ENCODE measurements around the gene KCNQ1. TPM values are rescaled to one million over a fixed set of nuclear protein-coding genes. Genes with fewer than 3 reads are reported as not detected.

KCNQ1 gene
- total and polyA plus RNA-seq, 9 of the 15 experiments (the other 6 are each of a cell fraction or from before 2014, with no cell fraction given), result 0.44 TPM; not detected in 8

GRCh38 chr11:2462543-2462985 lies 17.8 kb downstream of the KCNQ1 start:
- Histone ChIP-seq H3K27ac (ENCODE audit: extremely low read depth, low read depth, low read length) (no peak overlapping the region), H3K9ac (ENCODE audit: insufficient read depth in 1 of 2, low read depth in 2 of 2, low read length in 2 of 2) (no peak overlapping the region), H3K9me1 (ENCODE audit: control insufficient read depth, insufficient read depth, low read length) (peaks cover 2% of the 10 kb centered on the region), H3K9me3 (replicated peaks; ENCODE audit: control insufficient read depth, insufficient read depth, low read depth, low read length) (no peaks in the 10 kb centered on the region), H3K4me3 (no peak overlapping the region), H3K79me2 (ENCODE audit: control insufficient read depth, insufficient read depth, low read length) (no peaks in the 10 kb centered on the region), H3K4me1 (replicated peaks in 1 of 2; ENCODE audit: control insufficient read depth in 2 of 2, insufficient read depth in 2 of 2, low read length in 2 of 2) (peaks cover 0 to 36% of the 10 kb centered on the region in 2 experiments; a peak in 2 of 5 replicates), H4K20me1 (replicated peaks; ENCODE audit: control insufficient read depth, insufficient read depth, low read length) (peaks cover 8% of the 10 kb centered on the region; the same call in 1 of the 2 replicates), H3K4me2 (ENCODE audit: insufficient read depth, low read length) (no peak overlapping the region), H3K27me3 (ENCODE audit: control insufficient read depth in 2 of 2, insufficient read depth in 2 of 2, low read length in 2 of 2) (peaks cover 10 to 63% of the 10 kb centered on the region in 2 experiments; a peak in 4 of 5 replicates), H3K36me3 (ENCODE audit: control insufficient read depth, insufficient read depth, low read length) (no peaks in the 10 kb centered on the region), H2AFZ (ENCODE audit: low read depth, low read length) (no peak overlapping the region)
- 6% methylated on average over 3 of the region's 8 CpGs for WGBS (ENCODE audit: insufficient coverage, low coverage, missing lambda C conversion rate)
- FAIRE-seq, result no peak
- ATAC-seq, result no peak
- no peak for DNase-seq (ENCODE audit: extremely low read depth in 1 of 4, low spot score in 3 of 4)
- intact Hi-C loops (cut with micrococcal nuclease) (no loop called here), in situ Hi-C loops (cut with MboI) (no loop called here)
- CTCF ChIA-PET (ENCODE audit: low intra/inter-chr PET ratio), result interaction anchor here (0.7 kb wide), 1 partner anchor 272 kb away, joined by 3 read pairs; no protein-coding TSS in a partner anchor
- POLR2A ChIA-PET, result no interaction called here
- BruUV-seq (replicated peaks), result no TSS peak
- no peak for TF ChIP-seq CAMTA2 (CRISPR knock-in tag; conservative IDR thresholded peaks at IDR 0.05)
- no peak for TF ChIP-seq ZNF77 (CRISPR knock-in tag; IDR thresholded peaks at IDR 0.05)
- TF ChIP-seq U2AF1 (optimal IDR thresholded peaks at IDR 0.05; ENCODE audit: low read depth, low read length), result no peak
- no peak for TF ChIP-seq SMAD2 (IDR thresholded peaks at IDR 0.05; ENCODE audit: low read depth, low read length)
- TF ChIP-seq RBFOX2 (IDR thresholded peaks at IDR 0.05; ENCODE audit: low read depth, low read length), result no peak
- no peak for TF ChIP-seq ZNF584 (CRISPR knock-in tag; IDR thresholded peaks at IDR 0.05; ENCODE audit: low read depth)
- TF ChIP-seq, protein P1, sequence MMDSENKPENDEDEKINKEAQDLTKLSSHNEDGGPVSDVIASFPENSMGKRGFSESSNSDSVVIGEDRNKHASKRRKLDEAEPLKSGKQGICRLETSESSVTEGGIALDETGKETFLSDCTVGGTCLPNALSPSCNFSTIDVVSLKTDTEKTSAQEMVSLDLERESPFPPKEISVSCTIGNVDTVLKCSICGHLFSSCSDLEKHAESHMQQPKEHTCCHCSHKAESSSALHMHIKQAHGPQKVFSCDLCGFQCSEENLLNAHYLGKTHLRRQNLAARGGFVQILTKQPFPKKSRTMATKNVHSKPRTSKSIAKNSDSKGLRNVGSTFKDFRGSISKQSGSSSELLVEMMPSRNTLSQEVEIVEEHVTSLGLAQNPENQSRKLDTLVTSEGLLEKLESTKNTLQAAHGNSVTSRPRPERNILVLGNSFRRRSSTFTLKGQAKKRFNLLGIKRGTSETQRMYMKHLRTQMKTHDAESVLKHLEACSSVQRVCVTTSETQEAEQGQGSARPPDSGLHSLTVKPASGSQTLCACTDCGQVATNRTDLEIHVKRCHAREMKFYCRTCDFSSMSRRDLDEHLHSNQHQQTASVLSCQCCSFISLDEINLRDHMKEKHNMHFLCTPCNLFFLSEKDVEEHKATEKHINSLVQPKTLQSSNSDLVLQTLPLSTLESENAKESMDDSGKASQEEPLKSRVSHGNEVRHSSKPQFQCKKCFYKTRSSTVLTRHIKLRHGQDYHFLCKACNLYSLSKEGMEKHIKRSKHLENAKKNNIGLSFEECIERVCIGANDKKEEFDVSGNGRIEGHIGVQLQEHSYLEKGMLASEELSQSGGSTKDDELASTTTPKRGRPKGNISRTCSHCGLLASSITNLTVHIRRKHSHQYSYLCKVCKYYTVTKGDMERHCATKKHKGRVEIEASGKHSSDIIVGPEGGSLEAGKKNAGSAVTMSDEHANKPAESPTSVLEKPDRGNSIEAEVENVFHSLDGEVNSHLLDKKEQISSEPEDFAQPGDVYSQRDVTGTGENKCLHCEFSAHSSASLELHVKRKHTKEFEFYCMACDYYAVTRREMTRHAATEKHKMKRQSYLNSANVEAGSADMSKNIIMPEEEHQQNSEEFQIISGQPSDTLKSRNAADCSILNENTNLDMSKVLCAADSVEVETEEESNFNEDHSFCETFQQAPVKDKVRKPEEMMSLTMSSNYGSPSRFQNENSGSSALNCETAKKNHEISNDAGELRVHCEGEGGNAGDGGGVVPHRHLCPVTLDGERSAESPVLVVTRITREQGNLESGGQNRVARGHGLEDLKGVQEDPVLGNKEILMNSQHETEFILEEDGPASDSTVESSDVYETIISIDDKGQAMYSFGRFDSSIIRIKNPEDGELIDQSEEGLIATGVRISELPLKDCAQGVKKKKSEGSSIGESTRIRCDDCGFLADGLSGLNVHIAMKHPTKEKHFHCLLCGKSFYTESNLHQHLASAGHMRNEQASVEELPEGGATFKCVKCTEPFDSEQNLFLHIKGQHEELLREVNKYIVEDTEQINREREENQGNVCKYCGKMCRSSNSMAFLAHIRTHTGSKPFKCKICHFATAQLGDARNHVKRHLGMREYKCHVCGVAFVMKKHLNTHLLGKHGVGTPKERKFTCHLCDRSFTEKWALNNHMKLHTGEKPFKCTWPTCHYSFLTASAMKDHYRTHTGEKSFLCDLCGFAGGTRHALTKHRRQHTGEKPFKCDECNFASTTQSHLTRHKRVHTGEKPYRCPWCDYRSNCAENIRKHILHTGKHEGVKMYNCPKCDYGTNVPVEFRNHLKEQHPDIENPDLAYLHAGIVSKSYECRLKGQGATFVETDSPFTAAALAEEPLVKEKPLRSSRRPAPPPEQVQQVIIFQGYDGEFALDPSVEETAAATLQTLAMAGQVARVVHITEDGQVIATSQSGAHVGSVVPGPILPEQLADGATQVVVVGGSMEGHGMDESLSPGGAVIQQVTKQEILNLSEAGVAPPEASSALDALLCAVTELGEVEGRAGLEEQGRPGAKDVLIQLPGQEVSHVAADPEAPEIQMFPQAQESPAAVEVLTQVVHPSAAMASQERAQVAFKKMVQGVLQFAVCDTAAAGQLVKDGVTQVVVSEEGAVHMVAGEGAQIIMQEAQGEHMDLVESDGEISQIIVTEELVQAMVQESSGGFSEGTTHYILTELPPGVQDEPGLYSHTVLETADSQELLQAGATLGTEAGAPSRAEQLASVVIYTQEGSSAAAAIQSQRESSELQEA (IDR thresholded peaks at IDR 0.05; ENCODE audit: low read depth), result no peak
- TF ChIP-seq ZNF175 (CRISPR knock-in tag; IDR thresholded peaks at IDR 0.05; ENCODE audit: low read depth), result no peak
- no peak for TF ChIP-seq CEBPG (CRISPR knock-in tag; IDR thresholded peaks at IDR 0.05)
- TF ChIP-seq CEBPG (tag; conservative IDR thresholded peaks at IDR 0.05 in 1 of 2, IDR thresholded peaks at IDR 0.05 in 1 of 2), result no peak
- no peak for TF ChIP-seq SIX5 (IDR thresholded peaks at IDR 0.05; ENCODE audit: borderline replicate concordance in 1 of 2, insufficient read depth in 1 of 2, low read depth in 1 of 2, low read length in 2 of 2)
- TF ChIP-seq UBTF (IDR thresholded peaks at IDR 0.05; ENCODE audit: borderline replicate concordance in 1 of 2, low read depth in 2 of 2, low read length in 2 of 2), result no peak
